Activated naive CD4-positive, alpha-beta T cell treated with anti-CD3 and anti-CD28 coated beads, Interleukin-2, amount 10 ng/mL, durations not matched to agents 7 days and 5 days (primary cell): ENCODE measurements around the gene TMEM63C.

Experiments
- CTCF ChIA-PET: fragments of 350-600 bp; sonication (Branson Sonifier 250); formaldehyde crosslinking; loops from one replicate; lab custom pipeline; 2021; ENCODE audit warnings: antibody characterized with exemption; lab: Charles Lee
- DNase-seq: peaks from one replicate; pipeline ENCODE4 v3.0.0-alpha.2; 2020
- H3K27ac Mint-ChIP-seq: one replicate; pipeline ENCODE4 v1.8.0; 2021; ENCODE audit warnings: mild to moderate bottlenecking, moderate library complexity, mixed read lengths
- H3K27me3 Mint-ChIP-seq: one replicate; pipeline ENCODE4 v1.8.0; 2021; ENCODE audit warnings: mild to moderate bottlenecking, mixed read lengths
- H3K36me3 Mint-ChIP-seq: one replicate; pipeline ENCODE4 v1.8.0; 2021; ENCODE audit warnings: mixed read lengths
- H3K4me1 Mint-ChIP-seq: one replicate; pipeline ENCODE4 v1.8.0; 2021; ENCODE audit warnings: mixed read lengths
- H3K4me3 Mint-ChIP-seq: one replicate; pipeline ENCODE4 v1.8.0; 2021; ENCODE audit warnings: mild to moderate bottlenecking, moderate library complexity, mixed read lengths
- H3K9me3 Mint-ChIP-seq: one replicate; pipeline ENCODE4 v1.8.0; 2021; ENCODE audit warnings: mixed read lengths

Gene TMEM63C

GRCh38 chr14:77212097-77212870, 30.7 kb downstream of the TMEM63C start:
- Mint-ChIP-seq H3K27me3 (peaks cover 27% of the 10 kb centered on the region), H3K36me3 (no peaks in the 10 kb centered on the region), H3K4me3 (no peak overlapping the region), H3K4me1 (no peaks in the 10 kb centered on the region), H3K27ac (no peak overlapping the region), H3K9me3 (no peaks in the 10 kb centered on the region)
- DNase-seq = no peak
- CTCF ChIA-PET = interaction anchor here (1.3 to 3.4 kb wide), 6 partner anchors 12 to 79 kb away, joined by 3 to 26 read pairs (median 5); no protein-coding TSS in a partner anchor

GRCh38 chr14:77212943-77213678, 31.5 kb downstream of the TMEM63C start:
- peaks cover 27% of the 10 kb centered on the region for H3K27me3 Mint-ChIP-seq
- no peaks in the 10 kb centered on the region for H3K9me3 Mint-ChIP-seq

GRCh38 chr14:77213679-77214016, 32.0 kb downstream of the TMEM63C start:
- Mint-ChIP-seq H3K27me3 (peaks cover 26% of the 10 kb centered on the region), H3K36me3 (no peaks in the 10 kb centered on the region), H3K27ac (no peak overlapping the region), H3K4me1 (no peaks in the 10 kb centered on the region), H3K4me3 (no peak overlapping the region), H3K9me3 (no peaks in the 10 kb centered on the region)
- no peak for DNase-seq
- CTCF ChIA-PET = interaction anchor here (0.6 to 3.4 kb wide), 8 partner anchors 8 to 143 kb away, joined by 3 to 26 read pairs (median 4); no protein-coding TSS in a partner anchor

More at GRCh38 chr14:77212943-77213678, 31.5 kb downstream of the TMEM63C start:
- DNase-seq = peak; percentile 57
- no peak overlapping the region for H3K27ac Mint-ChIP-seq
- no peak overlapping the region for H3K4me3 Mint-ChIP-seq
- CTCF ChIA-PET = interaction anchor here (0.6 to 3.4 kb wide), 10 partner anchors 9 to 143 kb away, joined by 3 to 26 read pairs (median 4); no protein-coding TSS in a partner anchor
- no peaks in the 10 kb centered on the region for H3K4me1 Mint-ChIP-seq
- H3K36me3 Mint-ChIP-seq = no peaks in the 10 kb centered on the region

GRCh38 chr14:77214216-77214615, 32.6 kb downstream of the TMEM63C start:
- CTCF ChIA-PET = interaction anchor here (1.1 to 3.4 kb wide), 2 partner anchors 62 to 144 kb away, joined by 3 to 26 read pairs; no protein-coding TSS in a partner anchor
- no peaks in the 10 kb centered on the region for H3K36me3 Mint-ChIP-seq
- H3K27me3 Mint-ChIP-seq = peaks cover 23% of the 10 kb centered on the region

GRCh38 chr14:77217551-77217950, 36.0 kb downstream of the TMEM63C start:
- no peak for DNase-seq
- Mint-ChIP-seq H3K36me3 (no peaks in the 10 kb centered on the region), H3K4me1 (no peaks in the 10 kb centered on the region), H3K27me3 (peaks cover 19% of the 10 kb centered on the region), H3K4me3 (no peak overlapping the region), H3K27ac (no peak overlapping the region), H3K9me3 (no peaks in the 10 kb centered on the region)
- CTCF ChIA-PET = no interaction called here

More at GRCh38 chr14:77214216-77214615, 32.6 kb downstream of the TMEM63C start:
- Mint-ChIP-seq H3K9me3 (no peaks in the 10 kb centered on the region), H3K4me3 (no peak overlapping the region), H3K27ac (no peak overlapping the region), H3K4me1 (no peaks in the 10 kb centered on the region)
- DNase-seq = no peak

GRCh38 chr14:77219591-77219990, 38.0 kb downstream of the TMEM63C start:
- Mint-ChIP-seq H3K27me3 (peaks cover 6% of the 10 kb centered on the region), H3K9me3 (no peaks in the 10 kb centered on the region), H3K36me3 (no peaks in the 10 kb centered on the region), H3K4me3 (no peak overlapping the region), H3K4me1 (no peaks in the 10 kb centered on the region), H3K27ac (no peak overlapping the region)
- no peak for DNase-seq
- CTCF ChIA-PET = no interaction called here

GRCh38 chr14:77220246-77221017, 38.8 kb downstream of the TMEM63C start:
- Mint-ChIP-seq H3K36me3 (no peaks in the 10 kb centered on the region), H3K27ac (no peak overlapping the region), H3K9me3 (no peaks in the 10 kb centered on the region), H3K4me1 (no peaks in the 10 kb centered on the region), H3K27me3 (peaks cover 6% of the 10 kb centered on the region), H3K4me3 (no peak overlapping the region)
- no peak for DNase-seq
- CTCF ChIA-PET = no interaction called here

GRCh38 chr14:77221241-77221871, 39.8 kb downstream of the TMEM63C start:
- no peaks in the 10 kb centered on the region for H3K9me3 Mint-ChIP-seq
- no peak overlapping the region for H3K27ac Mint-ChIP-seq
- no peak overlapping the region for H3K4me3 Mint-ChIP-seq
- H3K27me3 Mint-ChIP-seq = peaks cover 5% of the 10 kb centered on the region
- CTCF ChIA-PET = interaction anchor here (1.3 kb wide), 1 partner anchor 8 kb away, joined by 3 read pairs; no protein-coding TSS in a partner anchor
- no peak for DNase-seq
- H3K36me3 Mint-ChIP-seq = no peaks in the 10 kb centered on the region
- H3K4me1 Mint-ChIP-seq = no peaks in the 10 kb centered on the region

- no peaks in the 10 kb centered on the region for H3K27me3 Mint-ChIP-seq
- CTCF ChIA-PET = interaction anchor here (1.3 kb wide), 1 partner anchor 9 kb away, joined by 3 read pairs; no protein-coding TSS in a partner anchor
- H3K4me1 Mint-ChIP-seq = no peaks in the 10 kb centered on the region
- no peak overlapping the region for H3K4me3 Mint-ChIP-seq
- H3K27ac Mint-ChIP-seq = no peak overlapping the region
- H3K36me3 Mint-ChIP-seq = no peaks in the 10 kb centered on the region
- H3K9me3 Mint-ChIP-seq = no peaks in the 10 kb centered on the region
- DNase-seq = no peak
These were observed 41.1 kb downstream of the TMEM63C start for GRCh38 chr14:77222546-77223225.

- CTCF ChIA-PET = no interaction called here
- no peak for DNase-seq
- Mint-ChIP-seq H3K4me3 (no peak overlapping the region), H3K27ac (no peak overlapping the region), H3K36me3 (no peaks in the 10 kb centered on the region), H3K4me1 (no peaks in the 10 kb centered on the region), H3K9me3 (no peaks in the 10 kb centered on the region), H3K27me3 (no peaks in the 10 kb centered on the region)
These were observed 42.6 kb downstream of the TMEM63C start for GRCh38 chr14:77224212-77224611.

- no peak overlapping the region for H3K27ac Mint-ChIP-seq
- no peaks in the 10 kb centered on the region for H3K4me1 Mint-ChIP-seq
- no peak for DNase-seq
- no peaks in the 10 kb centered on the region for H3K36me3 Mint-ChIP-seq
- no peaks in the 10 kb centered on the region for H3K9me3 Mint-ChIP-seq
- H3K27me3 Mint-ChIP-seq = no peaks in the 10 kb centered on the region
- no peak overlapping the region for H3K4me3 Mint-ChIP-seq
- CTCF ChIA-PET = no interaction called here
These were observed 43.7 kb downstream of the TMEM63C start for GRCh38 chr14:77225254-77225653.

- H3K27me3 Mint-ChIP-seq = no peaks in the 10 kb centered on the region
- no peak overlapping the region for H3K27ac Mint-ChIP-seq
- H3K4me3 Mint-ChIP-seq = no peak overlapping the region
- no peaks in the 10 kb centered on the region for H3K4me1 Mint-ChIP-seq
- H3K36me3 Mint-ChIP-seq = no peaks in the 10 kb centered on the region
- H3K9me3 Mint-ChIP-seq = no peaks in the 10 kb centered on the region
- CTCF ChIA-PET = no interaction called here
- DNase-seq = no peak
These were observed 44.4 kb downstream of the TMEM63C start for GRCh38 chr14:77225892-77226557.

GRCh38 chr14:77228056-77228455, 46.5 kb downstream of the TMEM63C start:
- no peak overlapping the region for H3K4me3 Mint-ChIP-seq
- CTCF ChIA-PET = interaction anchor here (0.6 kb wide), 1 partner anchor 80 kb away, joined by 3 read pairs; no protein-coding TSS in a partner anchor
- peaks cover under 1% of the 10 kb centered on the region for H3K27me3 Mint-ChIP-seq
- no peaks in the 10 kb centered on the region for H3K4me1 Mint-ChIP-seq
- DNase-seq = no peak
- no peak overlapping the region for H3K27ac Mint-ChIP-seq
- no peaks in the 10 kb centered on the region for H3K36me3 Mint-ChIP-seq
- no peaks in the 10 kb centered on the region for H3K9me3 Mint-ChIP-seq
